Choroid plexus epithelial cell (primary cell): ENCODE measurements around the gene ABHD10.
A peak's percentile ranks its signal among the peaks of the same experiment; 100 is the strongest.

Source experiments
- DNase-seq: peaks from one replicate; pipeline ENCODE4 v3.0.0-alpha.2; 2010; ENCODE audit warnings: low read depth
- H3K4me3 ChIP-seq: 2 replicates; pipeline ENCODE4 v1.5.1; 2011; ENCODE audit warnings: low read depth, mild to moderate bottlenecking, control low read depth, low read length, moderate library complexity
- CTCF ChIP-seq: conservative IDR thresholded peaks from 2 replicates; pipeline ENCODE4 v1.5.1; 2011; ENCODE audit warnings: low read depth, mild to moderate bottlenecking, control low read depth, inconsistent platforms, low read length, moderate library complexity

The ABHD10 gene

GRCh38 chr3:111998636-111999483 lies 20.0 kb downstream of the ABHD10 start, which contains the start of gene TAGLN3:
Gene TAGLN3, plus strand, starts transcription at chr3:111998922. Its CDS starts 501 bp downstream, at chr3:111999423.
- H3K4me3 ChIP-seq = peak within 1 kb of the TSS; percentile 58
- peak; percentile 23 for DNase-seq

GRCh38 chr3:111999484-112000324 lies 20.9 kb downstream of the ABHD10 start:
- no peak for TF ChIP-seq CTCF
- peak overlapping the region; percentile 58 for H3K4me3 ChIP-seq
- DNase-seq = no peak

More at GRCh38 chr3:111998636-111999483, 20.0 kb downstream of the ABHD10 start, which contains the start of gene TAGLN3:
- TF ChIP-seq CTCF = no peak

- H3K4me3 ChIP-seq = no peak overlapping the region
- DNase-seq = no peak
- TF ChIP-seq CTCF = no peak
Measured at GRCh38 chr3:112000367-112000771, 21.5 kb downstream of the ABHD10 start.

DNA sequence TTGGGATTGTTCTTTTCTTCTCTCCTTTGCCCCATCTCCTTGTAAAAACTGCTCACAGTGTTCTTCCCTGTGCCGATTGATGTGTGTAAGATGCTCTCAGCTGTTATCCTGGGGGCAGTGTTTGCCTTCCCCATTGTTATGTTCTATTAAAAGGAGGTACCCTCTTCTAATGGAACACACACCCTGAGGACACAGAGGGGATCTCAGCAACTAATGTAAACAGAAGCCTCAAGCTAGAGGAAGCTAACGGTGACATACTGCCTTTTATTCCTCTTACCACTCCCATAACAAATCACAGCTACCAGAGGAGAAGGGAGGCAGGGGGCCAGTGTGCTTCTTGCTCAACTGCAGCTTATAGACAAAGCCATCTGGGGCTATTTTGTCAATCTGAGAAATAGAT lies 22.1 kb downstream of the ABHD10 start:
- H3K4me3 ChIP-seq = no peak overlapping the region
- TF ChIP-seq CTCF = no peak
- DNase-seq = no peak

GRCh38 chr3:112001526-112001925 lies 22.7 kb downstream of the ABHD10 start:
- DNase-seq = no peak
- no peak for TF ChIP-seq CTCF
- H3K4me3 ChIP-seq = no peak overlapping the region

DNA sequence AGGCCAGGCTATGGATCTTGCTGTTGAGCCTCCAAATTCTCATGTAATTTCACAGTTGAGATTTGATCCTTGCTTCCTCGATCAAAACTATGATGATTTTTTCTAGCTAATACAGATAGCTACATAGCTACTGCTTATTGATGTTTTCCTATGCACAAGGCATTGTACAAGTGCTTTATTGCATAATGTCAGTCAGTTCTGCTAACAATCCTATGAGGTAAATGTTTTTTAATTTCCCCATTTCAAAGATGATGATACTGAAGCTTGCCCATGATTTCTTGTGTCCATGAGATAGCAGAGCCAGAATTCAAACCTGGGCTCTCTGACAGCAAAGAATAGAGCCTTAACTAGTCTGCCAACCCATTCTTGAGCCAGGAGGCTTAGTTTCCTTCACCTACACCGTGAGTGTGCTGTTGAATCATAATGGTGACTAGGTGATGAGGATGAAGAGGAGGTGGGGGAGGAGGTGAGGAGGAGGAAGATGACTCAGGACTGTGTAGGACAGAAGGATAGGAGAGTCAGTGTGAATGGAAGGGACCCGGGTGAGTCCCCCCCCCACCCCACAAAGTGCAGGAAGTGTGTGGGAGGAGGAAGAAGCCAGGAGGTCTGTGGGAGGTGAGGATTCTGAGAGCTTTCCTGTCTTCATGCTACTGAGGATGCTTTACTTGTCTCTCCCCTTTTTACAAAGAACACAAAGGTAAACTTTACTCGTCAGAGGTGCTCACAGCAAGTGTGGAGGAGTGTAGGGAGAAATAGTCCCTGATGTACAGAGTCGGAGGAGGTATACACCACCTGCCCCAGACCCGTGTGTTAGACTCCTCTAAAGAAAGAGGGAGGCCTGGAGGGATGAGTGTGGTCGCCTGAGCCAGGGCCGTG lies 23.5 kb downstream of the ABHD10 start:
- TF ChIP-seq CTCF = no peak
- H3K4me3 ChIP-seq = no peak overlapping the region
- DNase-seq = no peak
